Endothelial cell of umbilical vein (primary cell): ENCODE measurements around the gene OR51Q1. TPM values are rescaled to one million over a fixed set of nuclear protein-coding genes. Genes with fewer than 3 reads are reported as not detected.

Experiments used
- BruUV-seq: library from RNA; stranded (reverse); fragments of 400-500 nt; replicated peaks from 2 replicates; lab custom pipeline; 2021; lab: Mats Ljungman, UMichigan
- CTCF ChIA-PET: fragments of 300-600, 350-600 bp; sonication (Branson Sonifier 250); formaldehyde crosslinking; loops from one replicate; lab custom pipeline; 2021; ENCODE audit warnings: antibody characterized with exemption, inconsistent platforms; lab: Charles Lee
- POLR2A ChIA-PET: fragments of 300-600, 350-600 bp; sonication (Branson Sonifier 250); formaldehyde crosslinking; loops from one replicate; lab custom pipeline; 2021; ENCODE audit warnings: antibody characterized with exemption, inconsistent platforms; lab: Charles Lee
- DNase-seq: peaks from one replicate; pipeline ENCODE4 v3.0.0-alpha.2; 2011; ENCODE audit warnings: low read depth, low spot score
- FAIRE-seq: peaks from 2 replicates; lab custom pipeline; 2011; peaks lifted over from hg19 to GRCh38; lab: Jason Lieb, UNC
- H2AFZ ChIP-seq: 2 replicates; pipeline ENCODE4 v1.6.0; 2012; ENCODE audit warnings: low read depth, low read length, control low read depth, inconsistent platforms
- H3K27ac ChIP-seq: 2 replicates; pipeline ENCODE4 v1.5.1; 2011; ENCODE audit warnings: low read depth, mild to moderate bottlenecking, control low read depth, low read length, moderate library complexity; ENCODE audit not compliant: insufficient read depth
- H3K27me3 ChIP-seq, 2 experiments: 2 replicates each; pipeline versions ENCODE4 v1.6.0 to v1.6.1; 2011; ENCODE audit warnings: low read length in 2 of 2, mixed read lengths in 1 of 2; ENCODE audit not compliant: control insufficient read depth in 2 of 2, insufficient read depth in 2 of 2
- H3K36me3 ChIP-seq, 2 experiments: 2 replicates in 1 of 2; 3 replicates in 1 of 2; pipeline ENCODE4 v1.5.1; 2011; ENCODE audit warnings: low read length in 2 of 2, mild to moderate bottlenecking in 1 of 2, moderate library complexity in 1 of 2; ENCODE audit not compliant: control insufficient read depth in 2 of 2, insufficient read depth in 2 of 2; ENCODE audit errors: extremely low read depth in 1 of 2
- H3K4me1 ChIP-seq: 3 replicates; pipeline ENCODE4 v1.5.1; 2011; ENCODE audit warnings: mild to moderate bottlenecking, low read length; ENCODE audit not compliant: control insufficient read depth, insufficient read depth; ENCODE audit errors: extremely low read depth
- H3K4me2 ChIP-seq: 2 replicates; pipeline ENCODE4 v1.6.1; 2011; ENCODE audit warnings: low read length, control low read depth, mixed read lengths; ENCODE audit not compliant: insufficient read depth
- H3K4me3 ChIP-seq, 3 experiments: fragments of 200-600 bp in 1 of 3; sonication (generic), shearing (Covaris generic) in 1 of 3; replicated peaks in 1 of 3; 2 replicates each; pipeline ENCODE4 v1.5.1; 2011 to 2016; ENCODE audit warnings: control low read depth in 3 of 3, low read length in 3 of 3, mild to moderate bottlenecking in 2 of 3, inconsistent platforms in 1 of 3, low read depth in 1 of 3, moderate library complexity in 1 of 3; ENCODE audit not compliant: insufficient read depth in 1 of 3
- H3K79me2 ChIP-seq: 2 replicates; pipeline ENCODE4 v1.6.0; 2012; ENCODE audit warnings: low read length, inconsistent platforms; ENCODE audit not compliant: control insufficient read depth, insufficient read depth
- H3K9ac ChIP-seq: replicated peaks from 2 replicates; pipeline ENCODE3; 2011; ENCODE audit warnings: low read length, control low read depth; ENCODE audit not compliant: insufficient read depth; ENCODE audit errors: extremely low read depth
- H3K9me1 ChIP-seq: replicated peaks from 3 replicates; pipeline ENCODE4 v1.6.0; 2011; ENCODE audit warnings: mild to moderate bottlenecking, low read length; ENCODE audit not compliant: control insufficient read depth, insufficient read depth; ENCODE audit errors: extremely low read depth
- H3K9me3 ChIP-seq: replicated peaks from 2 replicates; pipeline ENCODE4 v1.5.1; 2012; ENCODE audit warnings: low read length, inconsistent platforms; ENCODE audit not compliant: control insufficient read depth, insufficient read depth
- H4K20me1 ChIP-seq: replicated peaks from 2 replicates; pipeline ENCODE3; 2011; ENCODE audit warnings: mild to moderate bottlenecking, low read length; ENCODE audit not compliant: control insufficient read depth, insufficient read depth; ENCODE audit errors: extremely low read depth
- EZH2 ChIP-seq: IDR thresholded peaks from 2 replicates; pipeline ENCODE4 v1.6.1; 2012; ENCODE audit warnings: borderline replicate concordance, low read depth, mild to moderate bottlenecking, moderate library complexity, low read length, inconsistent platforms; ENCODE audit not compliant: severe bottlenecking
- FOS ChIP-seq: IDR thresholded peaks from 2 replicates; pipeline ENCODE4 v1.6.1; 2011; ENCODE audit warnings: mild to moderate bottlenecking, low read length, moderate library complexity, borderline replicate concordance; ENCODE audit not compliant: insufficient read depth
- GATA2 ChIP-seq: IDR thresholded peaks from 2 replicates; pipeline ENCODE4 v1.7.0; 2011; ENCODE audit warnings: low read depth, mild to moderate bottlenecking, moderate library complexity, mixed read lengths, low read length; ENCODE audit not compliant: insufficient read length, insufficient read depth
- JUN ChIP-seq: IDR thresholded peaks from 2 replicates; pipeline ENCODE4 v1.6.1; 2011; ENCODE audit warnings: borderline replicate concordance, low read depth; ENCODE audit not compliant: insufficient read length, insufficient read depth
- MYC ChIP-seq: IDR thresholded peaks from one replicate; pipeline ENCODE4 v1.6.1; 2011; ENCODE audit warnings: mild to moderate bottlenecking, low read depth, low read length
- POLR2A ChIP-seq: IDR thresholded peaks from 2 replicates; pipeline ENCODE4 v1.6.1; 2012; ENCODE audit warnings: low read depth, mild to moderate bottlenecking, control low read depth, low read length
- POLR2AphosphoS5 ChIP-seq: IDR thresholded peaks from 2 replicates; pipeline ENCODE4 v1.6.1; 2012; ENCODE audit warnings: low read depth, mild to moderate bottlenecking, control low read depth, low read length, moderate library complexity; ENCODE audit not compliant: insufficient read depth
- dilution Hi-C: fragments of 300-500 bp; cut with MboI; formaldehyde crosslinking; loops from one replicate; pipeline ENCODE4 v1.15.0; 2019; ENCODE audit warnings: low sequenced_read_pairs; ENCODE audit not compliant: extremely low pct_ligation_motif_present
- intact Hi-C: fragments of 100-400 bp; cut with micrococcal nuclease; formaldehyde crosslinking; loops from one replicate; pipeline ENCODE4 v1.10.0; 2022
- polyA plus RNA-seq, 4 experiments: library from polyadenylated mRNA; depleted of rRNA in 3 of 4; stranded (reverse) in 3 of 4; unstranded in 1 of 4; fragments of >200 nt; gene quantifications; 2 replicates each; pipeline versions ENCODE4 v1.2.1 to v1.2.3, GENCODE V29; 2011 to 2012; ENCODE audit warnings: missing spikeins in 1 of 4
- total RNA-seq: library from RNA; stranded (reverse); gene quantifications from 2 replicates; pipeline ENCODE4 v1.2.3, GENCODE V29; 2021
- TF ChIP-seq, protein P1 (sequence below), 2 donors: IDR thresholded peaks; 1 replicate in 1 of 2; 2 replicates in 1 of 2; pipeline ENCODE4 v1.5.1; 2011; ENCODE audit warnings: low read length in 2 of 2, mild to moderate bottlenecking in 2 of 2, moderate library complexity in 2 of 2, control low read depth in 1 of 2, inconsistent platforms in 1 of 2, low read depth in 1 of 2; ENCODE audit not compliant: insufficient read depth in 1 of 2; ENCODE audit errors: extremely low read depth in 1 of 2
- TF ChIP-seq, protein P2 (sequence below): IDR thresholded peaks from 2 replicates; pipeline ENCODE4 v1.6.1; 2011; ENCODE audit not compliant: insufficient read depth, insufficient read length

The OR51Q1 gene
- total and polyA plus RNA-seq, 2 donors (not counting 3 experiments of a cell fraction or from before 2014, with no cell fraction given), result not detected

DNA sequence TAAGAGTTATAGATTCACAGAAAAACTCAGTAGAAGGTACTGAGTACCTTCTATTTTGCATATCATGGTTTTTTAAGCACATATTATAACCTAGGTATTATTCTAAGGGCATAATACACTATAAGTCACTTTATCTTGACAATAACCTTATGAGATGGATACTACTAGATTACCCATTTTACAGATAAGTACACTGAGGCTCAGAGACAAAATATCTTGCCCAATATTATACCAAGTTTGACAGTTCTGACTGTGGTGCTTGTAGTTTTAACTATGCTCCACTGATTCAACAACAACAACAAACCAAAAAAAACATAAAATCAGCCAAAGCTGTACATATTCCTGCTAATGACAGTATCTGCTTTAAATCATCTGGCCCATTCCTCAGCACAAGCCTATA, 27.8 kb upstream of the OR51Q1 start:
- CTCF ChIA-PET, result no interaction called here

DNA sequence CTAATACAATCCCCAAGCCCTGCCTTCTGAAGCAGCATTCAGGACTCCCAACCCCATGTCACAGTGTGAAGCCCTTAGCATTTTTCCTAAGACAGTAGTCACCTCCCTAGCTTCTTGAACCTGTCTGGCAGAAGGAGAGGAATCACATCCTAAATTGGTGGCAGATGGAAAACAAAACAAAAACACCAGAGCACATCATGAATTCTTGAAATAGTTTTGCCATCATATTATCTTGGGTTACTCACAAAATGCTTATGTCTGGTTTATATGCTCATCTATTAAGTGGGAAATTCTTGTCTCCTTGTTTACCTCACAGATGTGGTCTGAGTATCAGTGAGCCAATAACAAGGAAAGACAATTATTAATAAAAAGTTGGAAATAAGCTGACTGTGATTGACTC, 23.0 kb upstream of the OR51Q1 start:
- Histone ChIP-seq H2AFZ (no peak overlapping the region), H3K79me2 (no peaks in the 10 kb centered on the region), H3K9ac (no peak overlapping the region), H3K27ac (no peak overlapping the region), H3K27me3 (no peaks in the 10 kb centered on the region), H3K36me3 (no peaks in the 10 kb centered on the region), H3K4me1 (no peaks in the 10 kb centered on the region), H3K9me1 (no peaks in the 10 kb centered on the region), H3K9me3 (no peaks in the 10 kb centered on the region), H3K4me2 (no peak overlapping the region), H4K20me1 (no peaks in the 10 kb centered on the region), H3K4me3 (no peak overlapping the region)
- dilution Hi-C loops, result no loop called here
- TF ChIP-seq, protein P1, sequence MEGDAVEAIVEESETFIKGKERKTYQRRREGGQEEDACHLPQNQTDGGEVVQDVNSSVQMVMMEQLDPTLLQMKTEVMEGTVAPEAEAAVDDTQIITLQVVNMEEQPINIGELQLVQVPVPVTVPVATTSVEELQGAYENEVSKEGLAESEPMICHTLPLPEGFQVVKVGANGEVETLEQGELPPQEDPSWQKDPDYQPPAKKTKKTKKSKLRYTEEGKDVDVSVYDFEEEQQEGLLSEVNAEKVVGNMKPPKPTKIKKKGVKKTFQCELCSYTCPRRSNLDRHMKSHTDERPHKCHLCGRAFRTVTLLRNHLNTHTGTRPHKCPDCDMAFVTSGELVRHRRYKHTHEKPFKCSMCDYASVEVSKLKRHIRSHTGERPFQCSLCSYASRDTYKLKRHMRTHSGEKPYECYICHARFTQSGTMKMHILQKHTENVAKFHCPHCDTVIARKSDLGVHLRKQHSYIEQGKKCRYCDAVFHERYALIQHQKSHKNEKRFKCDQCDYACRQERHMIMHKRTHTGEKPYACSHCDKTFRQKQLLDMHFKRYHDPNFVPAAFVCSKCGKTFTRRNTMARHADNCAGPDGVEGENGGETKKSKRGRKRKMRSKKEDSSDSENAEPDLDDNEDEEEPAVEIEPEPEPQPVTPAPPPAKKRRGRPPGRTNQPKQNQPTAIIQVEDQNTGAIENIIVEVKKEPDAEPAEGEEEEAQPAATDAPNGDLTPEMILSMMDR (IDR thresholded peaks at IDR 0.05; ENCODE audit: extremely low read depth in 1 of 2, insufficient read depth in 1 of 2, low read depth in 1 of 2, low read length in 2 of 2), result no peak
- TF ChIP-seq POLR2AphosphoS5, result no peak
- TF ChIP-seq EZH2, result no peak
- no peak for TF ChIP-seq FOS
- TF ChIP-seq MYC, result no peak
- TF ChIP-seq POLR2A, result no peak
- TF ChIP-seq, protein P2, sequence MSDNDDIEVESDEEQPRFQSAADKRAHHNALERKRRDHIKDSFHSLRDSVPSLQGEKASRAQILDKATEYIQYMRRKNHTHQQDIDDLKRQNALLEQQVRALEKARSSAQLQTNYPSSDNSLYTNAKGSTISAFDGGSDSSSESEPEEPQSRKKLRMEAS, result no peak
- no peak for TF ChIP-seq JUN
- TF ChIP-seq GATA2, result no peak
- no TSS peak for BruUV-seq
- FAIRE-seq (no peak), DNase-seq (no peak)
- ChIA-PET CTCF (no interaction called here), POLR2A (no interaction called here)
- intact Hi-C loops, result no loop called here

More for the DNA sequence above, 27.8 kb upstream of the OR51Q1 start:
- H3K9me1 ChIP-seq, result no peaks in the 10 kb centered on the region
- H3K79me2 ChIP-seq, result no peaks in the 10 kb centered on the region
- H2AFZ ChIP-seq, result no peak overlapping the region
- H3K4me1 ChIP-seq, result no peaks in the 10 kb centered on the region
- H3K4me2 ChIP-seq, result no peak overlapping the region
- dilution Hi-C loops, result no loop called here
- no peaks in the 10 kb centered on the region for H3K36me3 ChIP-seq
- no peaks in the 10 kb centered on the region for H3K27me3 ChIP-seq
- H4K20me1 ChIP-seq, result no peaks in the 10 kb centered on the region
- no peak overlapping the region for H3K4me3 ChIP-seq
- FAIRE-seq (no peak), DNase-seq (no peak)
- intact Hi-C loops, result no loop called here
- BruUV-seq, result no TSS peak
- H3K9me3 ChIP-seq, result no peaks in the 10 kb centered on the region
- POLR2A ChIA-PET, result no interaction called here
- TF ChIP-seq, protein P2, result no peak
- H3K27ac ChIP-seq, result no peak overlapping the region
- H3K9ac ChIP-seq, result no peak overlapping the region
